VCaP (cell line): ENCODE data around the gene ABCC5.
A peak's percentile ranks its signal among the peaks of the same experiment; 100 is the strongest.
"Not testable (repeated sequence)": the region's sequence is repeated elsewhere in the genome, so short reads cannot be mapped to it uniquely, and the experiment has no call there.

Experiments used
- H3K27ac ChIP-seq: fragments of 450-650 bp; 2 replicates; pipeline ENCODE4 v1.5.1; 2017
- CTCF ChIP-seq: fragments of 450-650 bp; conservative IDR thresholded peaks from 2 replicates; pipeline ENCODE4 v1.5.1; 2017; ENCODE audit warnings: mild to moderate bottlenecking, moderate library complexity

ABCC5 gene

GRCh38 chr3:184045995-184046394, 28.3 kb upstream of the ABCC5 start:
- H3K27ac ChIP-seq = no peak overlapping the region
- TF ChIP-seq CTCF = no peak

- no peak for TF ChIP-seq CTCF
- peak overlapping the region; percentile 23; the same call in 1 of the 2 replicates for H3K27ac ChIP-seq
Measured at GRCh38 chr3:184042617-184043016, 24.9 kb upstream of the ABCC5 start.

- peak; percentile 68 for TF ChIP-seq CTCF
Measured at GRCh38 chr3:184040010-184040409, 22.3 kb upstream of the ABCC5 start.

GRCh38 chr3:184039414-184039813, 21.7 kb upstream of the ABCC5 start:
- no peak for TF ChIP-seq CTCF
- no peak overlapping the region for H3K27ac ChIP-seq

More at GRCh38 chr3:184040010-184040409, 22.3 kb upstream of the ABCC5 start:
- H3K27ac ChIP-seq = no peak overlapping the region

GRCh38 chr3:184038307-184038706, 20.6 kb upstream of the ABCC5 start:
- H3K27ac ChIP-seq = not testable (repeated sequence)

- TF ChIP-seq CTCF = peak; percentile 28; the same call in 1 of the 2 replicates
- no peak overlapping the region for H3K27ac ChIP-seq
Measured at GRCh38 chr3:184037816-184038215, 20.1 kb upstream of the ABCC5 start.

GRCh38 chr3:184031187-184031792, 13.6 kb upstream of the ABCC5 start, which contains the start of gene HTR3D:
Gene HTR3D, plus strand, starts transcription at chr3:184031742. Its CDS starts 0 bp downstream, at chr3:184031742.
- H3K27ac ChIP-seq = no peak within 1 kb of the TSS
- TF ChIP-seq CTCF = no peak

GRCh38 chr3:184030536-184030935, 12.9 kb upstream of the ABCC5 start:
- no peak for TF ChIP-seq CTCF
- H3K27ac ChIP-seq = no peak overlapping the region
